RPMI7951 (cell line): Measurements from ENCODE around the gene TTC39A. TPM values are rescaled to one million over a fixed set of nuclear protein-coding genes. Genes with fewer than 3 reads are reported as not detected.

Experiments used
- DNase-seq: peaks from one replicate; pipeline ENCODE4 v3.0.0-alpha.2; 2012; ENCODE audit warnings: low read depth
- total RNA-seq: library from RNA; depleted of rRNA; stranded (reverse); fragments of >200 nt; shearing (Covaris generic); gene quantifications from 2 replicates; pipeline ENCODE4 v1.2.3, GENCODE V29; 2014

The TTC39A gene
- total RNA-seq, 1 experiment from 2014 or later: 0.24 TPM

DNA sequence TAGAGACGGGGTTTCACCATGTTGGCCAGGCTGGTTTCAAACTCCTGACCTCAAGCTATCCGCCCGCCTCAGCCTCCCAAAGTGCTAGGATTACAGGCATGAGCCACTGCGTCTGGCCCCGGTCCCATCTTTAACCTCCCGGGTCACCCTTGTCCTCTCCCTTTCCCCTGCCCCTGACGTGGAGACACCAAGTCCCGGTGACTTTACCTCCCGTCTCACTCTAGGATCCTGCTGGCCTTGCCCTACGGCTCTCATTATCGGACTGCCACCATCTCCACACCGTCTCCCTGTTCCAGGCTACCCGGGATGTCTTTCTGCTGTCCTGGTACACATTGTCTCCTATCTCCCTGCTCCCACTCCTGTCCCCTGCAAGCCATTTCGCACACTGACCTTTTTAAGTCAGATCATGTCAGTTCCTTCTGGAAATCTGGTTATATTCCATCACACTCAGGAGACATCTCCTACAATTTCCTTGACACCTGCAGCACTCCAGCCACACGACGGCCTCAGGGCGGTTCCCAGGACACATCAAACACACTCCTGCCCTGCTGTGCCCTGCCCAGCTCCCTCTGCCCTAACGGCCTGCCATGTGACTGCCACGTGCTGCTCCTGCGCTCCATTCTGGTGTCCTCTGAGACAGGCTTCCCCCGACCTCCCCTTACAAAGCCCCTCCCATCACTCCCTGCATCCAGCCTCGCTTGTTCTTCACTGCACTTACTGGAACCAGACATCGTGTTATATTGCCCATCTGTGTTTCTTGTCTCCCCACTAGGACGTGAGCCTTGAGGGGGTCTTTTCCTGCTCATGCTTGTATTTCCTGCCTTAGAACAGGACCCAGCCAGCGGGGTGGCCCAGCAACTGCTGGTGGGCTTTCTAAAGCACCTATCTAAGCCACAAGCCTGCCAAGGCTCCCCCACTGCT, 32.7 kb downstream of the TTC39A start:
- DNase-seq: no peak

DNA sequence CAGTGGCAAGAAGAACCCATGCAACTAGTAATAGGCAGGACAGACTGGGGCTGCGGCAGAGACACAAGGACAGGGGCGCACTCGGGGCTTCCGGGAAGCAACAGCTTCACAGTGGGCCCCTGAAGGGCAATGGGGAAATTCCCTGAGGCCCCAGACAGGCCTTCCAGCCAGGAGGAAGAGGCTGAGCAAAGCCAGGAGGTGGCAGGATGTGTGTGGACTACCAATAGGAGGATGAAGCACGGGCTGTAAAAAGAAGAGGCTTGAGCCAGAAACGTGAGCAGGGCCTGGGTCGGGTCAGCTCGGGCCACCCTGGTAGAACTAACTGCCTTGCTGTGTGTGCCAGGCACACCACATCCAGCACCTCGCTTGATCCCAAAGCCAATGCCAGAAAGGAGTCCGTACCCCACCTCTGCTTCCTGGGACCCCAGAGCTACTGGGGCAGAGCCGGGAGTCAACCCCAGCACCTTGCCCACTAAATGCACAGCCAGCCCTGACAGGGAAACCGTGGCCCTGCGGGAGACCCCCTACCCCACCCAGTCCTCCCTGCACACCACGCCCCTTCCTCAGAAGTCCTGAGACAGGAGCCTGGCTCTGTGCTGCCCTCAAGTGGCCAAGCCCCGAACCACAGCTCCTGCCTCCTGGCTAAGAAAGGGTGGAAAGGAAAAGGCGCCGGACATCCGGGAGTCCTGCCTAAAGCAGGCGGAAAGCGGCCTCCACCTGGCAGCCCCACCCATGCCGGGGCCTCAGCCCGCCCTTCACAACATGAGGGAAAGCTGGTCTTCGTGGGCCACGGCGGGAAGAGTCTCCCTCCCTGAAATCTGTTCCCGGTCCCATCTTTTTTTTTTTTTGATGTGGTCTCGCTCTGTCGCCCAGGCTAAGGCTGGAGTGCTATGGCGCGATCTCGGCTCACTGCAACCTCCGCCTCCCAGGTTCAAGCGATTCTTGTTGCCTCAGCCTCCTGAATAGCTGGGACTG, 33.7 kb downstream of the TTC39A start:
- DNase-seq: peak; percentile 78

GRCh38 chr1:51295926-51296325, 34.4 kb downstream of the TTC39A start:
- DNase-seq: no peak

GRCh38 chr1:51294566-51295184, 35.7 kb downstream of the TTC39A start:
- DNase-seq: no peak

- DNase-seq: no peak
Observed at GRCh38 chr1:51293898-51294515, 36.4 kb downstream of the TTC39A start.

- DNase-seq: no peak
Observed at GRCh38 chr1:51290489-51290847, 39.9 kb downstream of the TTC39A start.

GRCh38 chr1:51289676-51290488, 40.5 kb downstream of the TTC39A start:
- DNase-seq: no peak

- no peak for DNase-seq
Observed at GRCh38 chr1:51288578-51288977, 41.8 kb downstream of the TTC39A start.

DNA sequence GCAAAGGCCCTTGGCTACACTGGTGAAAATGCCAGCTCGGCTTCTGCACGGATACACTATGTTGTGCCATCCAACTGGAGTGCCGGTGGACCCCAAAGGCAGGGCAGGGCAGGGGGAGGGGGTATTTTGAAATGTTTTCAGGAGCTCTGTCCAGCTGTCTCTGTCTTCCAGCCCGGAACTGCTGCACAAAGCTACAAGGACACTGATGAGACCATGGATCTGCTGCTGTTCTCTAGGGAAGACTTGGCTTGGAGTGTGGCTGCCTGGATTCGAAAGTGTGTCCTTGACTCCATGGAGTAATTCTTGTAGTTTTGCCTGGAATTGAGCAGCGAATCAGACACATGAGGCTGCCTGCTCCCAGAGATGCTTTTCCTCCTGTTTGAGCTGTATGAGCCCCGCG, 42.4 kb downstream of the TTC39A start:
- DNase-seq: no peak

DNA sequence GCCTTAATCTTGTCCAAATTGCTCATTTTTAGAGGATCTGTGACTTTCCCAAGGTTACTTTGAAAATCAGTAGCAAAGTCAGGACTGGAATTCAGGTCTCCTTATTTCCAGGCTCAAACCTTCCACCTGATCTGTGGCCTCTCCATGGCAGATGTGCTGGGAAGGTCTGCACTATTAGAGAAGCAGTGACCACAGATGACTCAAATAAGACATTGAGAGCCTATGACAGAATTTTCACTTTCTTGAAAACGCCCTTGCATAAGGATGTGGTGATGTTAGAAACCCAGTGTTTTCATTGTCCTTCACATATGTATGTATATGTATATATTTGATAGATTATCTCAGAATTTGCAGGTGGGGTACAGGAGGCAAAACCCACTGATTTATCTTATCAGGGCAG, 45.3 kb downstream of the TTC39A start:
- DNase-seq: no peak

- peak; percentile 79 for DNase-seq
Observed at GRCh38 chr1:51284487-51284954, 45.8 kb downstream of the TTC39A start.

DNA sequence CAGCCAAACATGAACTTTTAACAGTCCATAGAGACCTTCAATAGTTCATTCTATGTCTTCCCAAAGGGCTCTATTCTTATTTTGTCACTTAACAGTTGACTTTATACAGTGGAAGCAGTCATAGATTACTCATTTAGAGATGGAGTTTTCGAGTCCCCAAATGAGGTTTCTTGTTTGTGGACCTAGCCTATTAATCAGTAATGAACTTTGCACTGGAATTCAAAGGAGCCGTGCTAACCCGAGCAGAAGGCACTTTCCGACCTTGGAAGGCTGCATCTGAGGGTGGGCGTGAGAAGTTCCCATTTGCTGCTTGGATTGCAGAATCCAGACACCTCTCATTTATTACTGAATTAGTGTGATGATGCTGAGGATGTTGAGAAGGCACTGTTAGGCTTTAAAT, 46.4 kb downstream of the TTC39A start:
- DNase-seq: no peak

GRCh38 chr1:51282605-51283004, 47.8 kb downstream of the TTC39A start:
- no peak for DNase-seq

GRCh38 chr1:51281807-51282206, 48.6 kb downstream of the TTC39A start:
- no peak for DNase-seq

GRCh38 chr1:51280321-51280978, 49.9 kb downstream of the TTC39A start:
- DNase-seq: no peak

DNA sequence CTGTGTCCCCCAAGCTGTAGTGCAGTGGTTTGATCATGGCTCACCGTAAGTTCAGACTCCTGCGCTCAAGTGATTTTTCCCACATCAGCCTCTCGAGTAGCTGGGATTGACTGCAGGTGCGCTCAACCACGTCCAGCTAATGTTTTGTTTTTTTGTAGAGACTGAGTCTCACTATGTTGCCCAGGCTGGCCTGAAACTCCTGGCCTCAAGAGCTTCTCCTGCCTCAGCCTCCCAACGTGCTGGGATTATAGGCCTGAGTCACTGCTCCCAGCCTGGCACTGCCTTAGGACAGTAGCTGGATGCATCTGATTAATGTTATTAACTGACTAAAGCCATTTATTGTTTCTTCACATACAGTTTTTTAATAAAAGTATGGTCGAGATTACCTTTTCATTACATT, 54.1 kb downstream of the TTC39A start:
- peak; percentile 44 for DNase-seq

DNA sequence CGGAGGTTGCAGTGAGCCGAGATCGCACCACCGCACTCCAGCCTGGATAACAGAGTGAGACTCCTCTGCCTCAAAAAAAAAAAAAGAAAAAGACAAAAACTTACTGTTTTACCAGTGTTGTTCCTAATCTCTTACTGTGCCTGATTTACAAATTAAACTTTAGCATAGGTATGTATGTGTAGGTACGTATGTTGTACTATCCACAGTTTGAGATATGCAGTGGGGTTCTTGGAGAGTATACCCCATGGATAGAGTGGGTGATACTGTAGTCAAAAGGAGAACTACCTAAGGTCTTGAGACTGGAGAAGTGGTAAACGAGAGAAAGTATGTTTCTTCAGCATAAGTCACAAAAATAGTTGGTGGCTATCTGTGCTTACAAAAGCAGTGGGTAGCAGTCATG, 55.7 kb downstream of the TTC39A start:
- DNase-seq: no peak

DNA sequence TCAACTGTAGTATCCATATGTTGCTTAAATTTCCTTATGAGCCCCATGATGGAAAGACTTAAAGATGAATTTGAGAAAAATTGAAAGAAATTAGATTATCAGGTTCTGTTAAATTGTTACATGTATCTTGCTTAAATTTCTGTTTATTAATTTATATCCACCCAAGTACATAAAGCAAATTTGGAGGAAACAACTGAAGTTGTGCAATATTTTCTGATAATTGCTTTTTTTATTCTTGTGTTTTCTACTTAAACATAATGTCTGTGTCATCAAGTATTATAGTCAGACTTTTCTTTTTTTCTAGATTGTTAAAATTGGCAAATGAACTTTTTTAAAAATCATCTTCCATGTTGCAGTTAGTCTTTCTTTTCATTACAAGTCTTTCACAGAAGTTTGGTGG, 57.4 kb downstream of the TTC39A start:
- no peak for DNase-seq

DNA sequence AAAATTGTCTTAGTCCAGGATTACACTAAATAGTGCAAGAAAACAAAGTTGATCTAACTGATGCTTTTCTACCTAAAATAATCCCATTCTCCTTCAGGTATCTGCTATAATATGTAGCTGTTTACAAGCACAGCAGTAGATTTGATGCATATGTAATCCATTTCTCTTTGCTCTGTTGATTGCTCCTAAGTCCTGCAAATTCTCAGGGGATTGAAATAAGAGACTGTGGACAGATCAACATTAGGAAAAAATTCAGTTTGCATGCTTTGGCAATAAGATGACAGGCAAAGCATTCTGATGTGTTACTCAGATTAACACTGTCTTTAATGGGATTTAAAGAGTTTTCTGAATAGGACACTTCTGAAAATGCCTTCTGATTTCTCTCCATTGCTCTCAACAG, 59.6 kb downstream of the TTC39A start:
- no peak for DNase-seq

DNA sequence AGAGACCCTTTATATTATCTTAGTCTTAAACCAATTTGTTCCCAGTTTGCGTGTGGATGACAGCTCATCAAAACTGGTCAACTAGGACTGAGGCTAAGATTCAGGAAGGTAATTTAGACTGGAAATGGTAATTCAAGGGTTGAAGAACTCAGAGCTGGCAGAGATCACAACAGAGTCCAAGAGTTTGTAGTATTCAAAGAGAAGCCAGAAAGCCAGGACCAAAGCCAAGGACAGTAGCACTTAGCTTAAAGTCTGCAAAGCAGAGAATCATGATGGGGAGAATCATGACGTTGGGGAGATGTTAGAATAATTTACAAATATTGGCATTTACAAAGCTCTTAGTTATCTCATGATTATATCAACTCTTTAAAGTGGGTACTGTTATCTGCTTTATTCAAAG, 61.7 kb downstream of the TTC39A start:
- DNase-seq: peak; percentile 61
